Activated CD4-positive, alpha-beta T cell treated with anti-CD3 and anti-CD28 coated beads, Interleukin-2, amount 50 U/mL, for 4 hours (primary cell): ENCODE measurements around the gene ANKRD44.
A peak's percentile ranks its signal among the peaks of the same experiment; 100 is the strongest.

Experiments used
- DNase-seq, 2 experiments: peaks; one replicate each; pipeline ENCODE4 v3.0.0-alpha.2; 2020

The ANKRD44 gene

GRCh38 chr2:197236159-197236558 is 74.4 kb downstream of the ANKRD44 start:
- no peak for DNase-seq

- DNase-seq = no peak
Measured at GRCh38 chr2:197235711-197236110, 74.9 kb downstream of the ANKRD44 start.

GRCh38 chr2:197234671-197235191 is 75.8 kb downstream of the ANKRD44 start:
- DNase-seq = no peak

- DNase-seq = no peak
Measured at GRCh38 chr2:197233473-197233872, 77.1 kb downstream of the ANKRD44 start.

- DNase-seq = no peak
Measured at GRCh38 chr2:197232010-197232409, 78.6 kb downstream of the ANKRD44 start.

- no peak for DNase-seq
Measured at GRCh38 chr2:197229509-197230443, 80.8 kb downstream of the ANKRD44 start.

- DNase-seq = no peak
Measured at GRCh38 chr2:197223451-197223850, 87.1 kb downstream of the ANKRD44 start.

- DNase-seq = no peak
Measured at GRCh38 chr2:197219636-197220035, 90.9 kb downstream of the ANKRD44 start.

- DNase-seq = no peak
Measured at GRCh38 chr2:197217541-197217940, 93.0 kb downstream of the ANKRD44 start.

- DNase-seq = no peak
Measured at GRCh38 chr2:197216361-197216979, 94.1 kb downstream of the ANKRD44 start.

GRCh38 chr2:197215748-197216360 is 94.7 kb downstream of the ANKRD44 start:
- no peak for DNase-seq

GRCh38 chr2:197212344-197213262 is 98.0 kb downstream of the ANKRD44 start:
- no peak for DNase-seq

GRCh38 chr2:197211881-197212342 is 98.7 kb downstream of the ANKRD44 start:
- peak in 1 of 2 experiments; percentile 26 for DNase-seq

GRCh38 chr2:197210430-197210829 is 100.2 kb downstream of the ANKRD44 start:
- DNase-seq = no peak

- DNase-seq = peak in 1 of 2 experiments; percentile 41
Measured at GRCh38 chr2:197209742-197210408, 100.7 kb downstream of the ANKRD44 start.

GRCh38 chr2:197209246-197209645 is 101.3 kb downstream of the ANKRD44 start:
- DNase-seq = no peak

- no peak for DNase-seq
Measured at GRCh38 chr2:197208841-197209240, 101.7 kb downstream of the ANKRD44 start.

- peak in 1 of 2 experiments; percentile 15 for DNase-seq
Measured at GRCh38 chr2:197208024-197208423, 102.6 kb downstream of the ANKRD44 start.

- no peak for DNase-seq
Measured at GRCh38 chr2:197207598-197207997, 103.0 kb downstream of the ANKRD44 start.

- DNase-seq = no peak
Measured at GRCh38 chr2:197207106-197207505, 103.5 kb downstream of the ANKRD44 start.

- DNase-seq = peak; percentile 47 to 57
Measured at GRCh38 chr2:197205585-197206215, 104.9 kb downstream of the ANKRD44 start.
